ENCODE measurements around the gene ERCC3.

GRCh38 chr2:127261804-127262406 lies 32.0 kb downstream of the ERCC3 start:
- no peak for TF ChIP-seq CHD2 (IDR thresholded peaks at IDR 0.05; ENCODE audit: low read length, partially characterized antibody)
- TF ChIP-seq CTCF (IDR thresholded peaks at IDR 0.05) = no peak
- TF ChIP-seq TAF1 (IDR thresholded peaks at IDR 0.05; ENCODE audit: borderline replicate concordance, low read depth, low read length) = no peak
- TF ChIP-seq MXI1 (IDR thresholded peaks at IDR 0.05; ENCODE audit: low read depth, low read length) = no peak
- no peak for TF ChIP-seq GABPA (IDR thresholded peaks at IDR 0.05; ENCODE audit: low read depth)
- TF ChIP-seq EP300 (IDR thresholded peaks at IDR 0.05; ENCODE audit: borderline replicate concordance in 1 of 2, low read depth in 1 of 2, low read length in 1 of 2) = no peak
- no peak for TF ChIP-seq USF1 (IDR thresholded peaks at IDR 0.05; ENCODE audit: borderline replicate concordance, low read depth)
- TF ChIP-seq JUND (IDR thresholded peaks at IDR 0.05) = no peak
- TF ChIP-seq EZH2phosphoT487 (IDR thresholded peaks at IDR 0.05; ENCODE audit: borderline replicate concordance, low read depth) = no peak
- TF ChIP-seq TEAD4 (IDR thresholded peaks at IDR 0.05; ENCODE audit: borderline replicate concordance, insufficient read depth) = no peak
- TF ChIP-seq SIN3A (IDR thresholded peaks at IDR 0.05; ENCODE audit: borderline replicate concordance, low read depth, low read length) = no peak
